NB4 (cell line): ENCODE data around the gene CKLF.
A peak's percentile ranks its signal among the peaks of the same experiment; 100 is the strongest.

Experiments
- DNase-seq: peaks from one replicate; pipeline ENCODE4 v3.0.0; 2010; ENCODE audit warnings: low read depth
- H3K4me3 ChIP-seq: one replicate; pipeline ENCODE4 v1.5.1; 2011; ENCODE audit warnings: mild to moderate bottlenecking, low read depth, low read length, moderate library complexity
- MYC ChIP-seq: IDR thresholded peaks from 2 replicates; pipeline ENCODE4 v1.6.1; 2011; ENCODE audit warnings: low read depth, low read length
- POLR2A ChIP-seq: IDR thresholded peaks from 2 replicates; pipeline ENCODE4 v1.6.1; 2011; ENCODE audit warnings: mild to moderate bottlenecking; ENCODE audit not compliant: insufficient read length; ENCODE audit errors: extremely low read depth
- TF ChIP-seq, protein P1 (sequence below): IDR thresholded peaks from one replicate; pipeline ENCODE4 v1.5.1; 2012; ENCODE audit warnings: low read depth, low read length
- TF ChIP-seq, protein P2 (sequence below): IDR thresholded peaks from 2 replicates; pipeline ENCODE4 v1.6.1; 2011; ENCODE audit warnings: low read depth, low read length

CKLF gene

DNA sequence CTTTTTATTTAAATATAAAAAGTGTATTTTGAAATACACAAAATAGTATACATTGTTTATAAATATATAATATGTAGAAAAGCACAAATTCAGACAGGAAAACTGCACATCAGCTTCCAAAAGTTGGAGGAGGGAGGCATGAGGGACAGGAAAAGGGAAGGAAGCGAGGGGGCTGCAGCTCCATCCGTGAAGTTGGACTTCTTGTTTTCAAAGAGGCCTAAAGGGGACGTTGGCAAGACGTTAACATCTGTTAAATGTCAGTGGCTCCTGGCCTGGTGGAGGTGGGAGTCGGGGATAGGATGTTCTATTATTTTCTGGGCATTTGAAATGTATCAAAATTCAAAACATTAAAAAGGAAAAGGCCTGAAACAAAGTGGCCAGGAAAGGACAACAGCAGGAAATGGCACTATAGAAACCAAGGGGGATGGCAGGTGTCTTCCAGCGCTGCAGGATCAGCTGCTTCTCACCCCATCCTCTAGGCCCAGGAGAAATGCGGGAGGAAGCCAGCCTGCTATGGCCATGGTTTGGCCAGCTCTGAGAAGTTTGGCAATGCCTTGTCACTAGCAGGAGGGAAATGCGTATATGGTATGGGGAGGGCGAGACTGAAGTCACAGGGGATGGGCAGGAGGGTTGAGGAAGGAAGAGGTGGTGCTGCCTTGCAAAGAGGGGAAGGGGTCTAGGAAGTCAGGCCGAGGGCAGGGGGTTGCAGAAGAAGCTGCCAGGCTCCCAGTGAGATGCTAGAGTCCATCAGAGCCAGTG lies 33.3 kb downstream of the CKLF start:
- DNase-seq: peak; percentile 52
- H3K4me3 ChIP-seq: no peak overlapping the region
- TF ChIP-seq, protein P1, sequence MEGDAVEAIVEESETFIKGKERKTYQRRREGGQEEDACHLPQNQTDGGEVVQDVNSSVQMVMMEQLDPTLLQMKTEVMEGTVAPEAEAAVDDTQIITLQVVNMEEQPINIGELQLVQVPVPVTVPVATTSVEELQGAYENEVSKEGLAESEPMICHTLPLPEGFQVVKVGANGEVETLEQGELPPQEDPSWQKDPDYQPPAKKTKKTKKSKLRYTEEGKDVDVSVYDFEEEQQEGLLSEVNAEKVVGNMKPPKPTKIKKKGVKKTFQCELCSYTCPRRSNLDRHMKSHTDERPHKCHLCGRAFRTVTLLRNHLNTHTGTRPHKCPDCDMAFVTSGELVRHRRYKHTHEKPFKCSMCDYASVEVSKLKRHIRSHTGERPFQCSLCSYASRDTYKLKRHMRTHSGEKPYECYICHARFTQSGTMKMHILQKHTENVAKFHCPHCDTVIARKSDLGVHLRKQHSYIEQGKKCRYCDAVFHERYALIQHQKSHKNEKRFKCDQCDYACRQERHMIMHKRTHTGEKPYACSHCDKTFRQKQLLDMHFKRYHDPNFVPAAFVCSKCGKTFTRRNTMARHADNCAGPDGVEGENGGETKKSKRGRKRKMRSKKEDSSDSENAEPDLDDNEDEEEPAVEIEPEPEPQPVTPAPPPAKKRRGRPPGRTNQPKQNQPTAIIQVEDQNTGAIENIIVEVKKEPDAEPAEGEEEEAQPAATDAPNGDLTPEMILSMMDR: no peak
- TF ChIP-seq, protein P2, sequence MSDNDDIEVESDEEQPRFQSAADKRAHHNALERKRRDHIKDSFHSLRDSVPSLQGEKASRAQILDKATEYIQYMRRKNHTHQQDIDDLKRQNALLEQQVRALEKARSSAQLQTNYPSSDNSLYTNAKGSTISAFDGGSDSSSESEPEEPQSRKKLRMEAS: no peak
- TF ChIP-seq MYC: no peak
- TF ChIP-seq POLR2A: no peak

DNA sequence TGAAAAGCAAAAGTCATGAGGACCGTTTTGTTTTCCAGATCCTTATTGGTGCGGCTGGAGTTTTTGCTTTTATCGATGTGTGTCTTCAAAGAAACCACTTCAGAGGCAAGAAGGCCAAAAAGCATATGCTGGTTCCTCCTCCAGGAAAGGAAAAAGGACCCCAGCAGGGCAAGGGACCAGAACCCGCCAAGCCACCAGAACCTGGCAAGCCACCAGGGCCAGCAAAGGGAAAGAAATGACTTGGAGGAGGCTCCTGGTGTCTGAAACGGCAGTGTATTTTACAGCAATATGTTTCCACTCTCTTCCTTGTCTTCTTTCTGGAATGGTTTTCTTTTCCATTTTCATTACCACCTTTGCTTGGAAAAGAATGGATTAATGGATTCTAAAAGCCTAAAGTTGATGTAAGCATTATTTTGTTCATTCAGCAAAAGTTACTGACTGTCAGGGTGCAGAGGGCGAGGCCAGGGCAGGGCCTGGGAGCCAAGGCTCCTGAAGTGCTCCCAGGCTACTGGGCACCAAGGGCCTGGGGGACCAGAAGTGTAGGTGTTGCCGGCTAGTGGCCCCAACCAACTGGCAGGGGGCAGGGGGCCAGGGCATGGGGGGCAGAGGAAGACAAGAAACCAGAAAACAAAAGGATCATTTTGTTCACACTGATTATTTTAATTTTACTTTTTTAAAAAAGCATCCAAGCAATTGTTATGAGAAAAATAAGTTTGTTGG lies 35.7 kb downstream of the CKLF start:
- DNase-seq: no peak
- no peak overlapping the region for H3K4me3 ChIP-seq
- TF ChIP-seq MYC: no peak
- TF ChIP-seq POLR2A: no peak
- TF ChIP-seq, protein P2: no peak
- TF ChIP-seq, protein P1: no peak

DNA sequence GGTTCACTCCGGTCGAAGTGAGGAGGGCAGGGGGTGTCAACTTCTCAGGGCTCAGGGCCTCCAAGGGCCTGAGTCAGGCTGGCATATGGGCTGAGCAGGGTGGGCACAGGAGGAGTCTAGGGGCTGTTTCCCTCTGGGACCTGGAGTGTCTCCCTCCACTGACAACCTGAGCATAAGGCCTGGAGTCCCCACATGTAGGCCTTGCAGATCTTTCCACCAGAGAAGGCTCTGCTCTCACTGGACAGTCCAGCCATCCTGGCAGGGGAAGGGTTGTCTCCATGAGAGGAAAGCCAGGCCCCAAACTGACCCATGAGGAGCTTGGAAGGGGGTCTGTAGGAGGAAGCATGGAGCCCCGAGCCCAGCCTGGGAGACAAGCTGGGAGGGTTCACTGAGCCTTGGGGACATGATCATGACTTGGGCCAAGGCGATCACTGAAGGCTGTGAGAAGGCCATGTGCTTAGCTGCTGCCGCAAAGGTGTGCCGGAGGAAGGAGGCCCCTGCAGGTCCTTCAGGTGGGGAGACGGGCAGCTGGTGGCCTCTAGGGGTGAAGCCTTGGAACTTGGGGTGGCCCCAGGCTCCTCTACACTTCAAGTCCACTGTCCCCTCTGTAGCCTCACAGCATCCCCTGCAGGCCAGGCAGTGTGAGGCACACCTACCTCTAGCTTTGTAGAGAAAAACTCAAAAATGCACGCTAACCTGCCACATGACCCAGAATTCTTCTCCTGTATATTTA lies 36.8 kb downstream of the CKLF start:
- H3K4me3 ChIP-seq: no peak overlapping the region
- TF ChIP-seq, protein P2: peak; percentile 71; the same call in 1 of the 2 replicates
- TF ChIP-seq MYC (peak; percentile 48; the same call in 1 of the 2 replicates), POLR2A (no peak)
- TF ChIP-seq, protein P1: peak; percentile 94
- DNase-seq: peak; percentile 78

DNA sequence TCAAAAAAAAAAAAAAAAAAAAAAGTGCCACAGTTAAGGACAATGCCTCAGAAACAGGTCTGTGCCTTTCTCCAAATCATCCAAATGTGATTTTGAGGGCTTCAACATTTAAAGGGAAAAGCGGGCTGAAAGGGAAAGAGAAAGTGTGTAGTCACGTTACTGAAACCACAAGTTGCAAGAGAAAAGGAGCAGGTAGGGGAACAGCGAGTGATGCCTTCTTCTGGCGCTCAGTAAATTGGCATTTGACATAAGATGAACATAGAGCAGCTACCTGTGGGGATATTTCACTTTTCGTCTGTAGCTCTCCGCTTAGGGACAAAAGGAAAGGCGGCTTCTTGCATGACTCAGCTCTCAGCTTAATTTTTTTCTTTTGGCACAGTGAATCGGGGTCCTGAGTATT lies 37.9 kb downstream of the CKLF start:
- DNase-seq: no peak
- TF ChIP-seq POLR2A: no peak
- TF ChIP-seq, protein P1: no peak
- TF ChIP-seq, protein P2: no peak
- TF ChIP-seq MYC: no peak
- no peak overlapping the region for H3K4me3 ChIP-seq

DNA sequence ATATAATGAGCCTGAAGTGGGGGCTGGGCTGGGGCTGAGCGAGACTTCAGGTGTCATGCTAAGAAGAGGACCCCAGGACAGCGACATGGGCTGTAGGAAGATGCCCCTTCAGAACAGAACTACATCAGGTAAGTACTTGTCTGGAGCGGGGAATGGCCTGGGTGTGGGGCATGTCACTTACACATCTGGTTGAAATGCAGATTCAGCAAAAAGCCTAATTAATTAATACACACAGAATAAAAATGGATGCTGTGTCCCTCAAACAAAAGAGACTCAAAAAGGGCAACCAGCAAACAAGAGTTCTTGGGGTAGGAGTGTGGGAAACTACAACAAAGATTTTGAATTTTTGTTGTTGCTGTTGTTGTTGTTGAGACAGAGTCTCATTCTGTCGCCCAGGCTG lies 38.6 kb downstream of the CKLF start:
- no peak for TF ChIP-seq POLR2A
- TF ChIP-seq, protein P1: no peak
- TF ChIP-seq, protein P2: no peak
- no peak for TF ChIP-seq MYC
- no peak for DNase-seq
- no peak overlapping the region for H3K4me3 ChIP-seq
